Measurements from ENCODE around the gene KRTAP27-1.

GRCh38 chr21:30337276-30337744 is at the start of gene KRTAP27-1:
- no peak for TF ChIP-seq CTCF (conservative IDR thresholded peaks at IDR 0.05 in 1 of 2, IDR thresholded peaks at IDR 0.05 in 1 of 2; ENCODE audit: extremely low read depth in 1 of 2, insufficient read depth in 1 of 2, low read depth in 1 of 2, low read length in 2 of 2)
- no peak for TF ChIP-seq EZH2 (IDR thresholded peaks at IDR 0.05; ENCODE audit: borderline replicate concordance, low read length)
